H7 (cell line): ENCODE results near the gene STAC3. TPM values are rescaled to one million over a fixed set of nuclear protein-coding genes. Genes with fewer than 3 reads are reported as not detected.

ENCODE experiments used
- DNase-seq: peaks from one replicate; pipeline ENCODE4 v3.0.0; 2012
- H3K27me3 ChIP-seq: 2 replicates; pipeline ENCODE4 v1.6.0; 2011; ENCODE audit warnings: mild to moderate bottlenecking, low read length; ENCODE audit not compliant: control insufficient read depth, insufficient read depth
- H3K36me3 ChIP-seq: replicated peaks from 2 replicates; pipeline ENCODE4 v1.5.1; 2011; ENCODE audit warnings: low read length; ENCODE audit not compliant: control insufficient read depth, insufficient read depth
- H3K4me3 ChIP-seq: 2 replicates; pipeline ENCODE4 v1.5.1; 2011; ENCODE audit warnings: low read depth, mild to moderate bottlenecking, control low read depth, low read length, moderate library complexity; ENCODE audit not compliant: insufficient read depth
- total RNA-seq: library from RNA; depleted of rRNA; stranded (reverse); fragments of >200 nt; shearing (Covaris generic); gene quantifications from 2 replicates; pipeline ENCODE4 v1.2.3, GENCODE V29; 2014

The STAC3 gene
- total RNA-seq, 1 experiment from 2014 or later = 0.90 TPM

GRCh38 chr12:57207731-57208630 is 43.0 kb downstream of the STAC3 start:
- H3K27me3 ChIP-seq = no peaks in the 10 kb centered on the region
- peaks cover 52% of the 10 kb centered on the region for H3K36me3 ChIP-seq
- H3K4me3 ChIP-seq = no peak overlapping the region
- no peak for DNase-seq

- H3K36me3 ChIP-seq = peaks cover 56% of the 10 kb centered on the region
- DNase-seq = no peak
- no peak overlapping the region for H3K4me3 ChIP-seq
- no peaks in the 10 kb centered on the region for H3K27me3 ChIP-seq
Measured at GRCh38 chr12:57205931-57206330, 45.1 kb downstream of the STAC3 start.

- no peak for DNase-seq
- no peaks in the 10 kb centered on the region for H3K27me3 ChIP-seq
- H3K36me3 ChIP-seq = peaks cover 53% of the 10 kb centered on the region
- H3K4me3 ChIP-seq = no peak overlapping the region
Measured at GRCh38 chr12:57205186-57205585, 45.8 kb downstream of the STAC3 start.

- Histone ChIP-seq H3K27me3 (no peaks in the 10 kb centered on the region), H3K4me3 (no peak overlapping the region), H3K36me3 (peaks cover 55% of the 10 kb centered on the region)
- no peak for DNase-seq
Measured at GRCh38 chr12:57204454-57204853, 46.5 kb downstream of the STAC3 start.

GRCh38 chr12:57203791-57204190 is 47.2 kb downstream of the STAC3 start:
- DNase-seq = no peak
- Histone ChIP-seq H3K36me3 (peaks cover 55% of the 10 kb centered on the region), H3K27me3 (no peaks in the 10 kb centered on the region), H3K4me3 (no peak overlapping the region)

- DNase-seq = no peak
- H3K27me3 ChIP-seq = no peaks in the 10 kb centered on the region
- peaks cover 58% of the 10 kb centered on the region for H3K36me3 ChIP-seq
- no peak overlapping the region for H3K4me3 ChIP-seq
Measured at GRCh38 chr12:57203201-57203600, 47.8 kb downstream of the STAC3 start.

- H3K36me3 ChIP-seq = peaks cover 65% of the 10 kb centered on the region
- H3K27me3 ChIP-seq = no peaks in the 10 kb centered on the region
- no peak for DNase-seq
- no peak overlapping the region for H3K4me3 ChIP-seq
Measured at GRCh38 chr12:57202321-57202720, 48.7 kb downstream of the STAC3 start.

GRCh38 chr12:57201631-57202030 is 49.4 kb downstream of the STAC3 start:
- no peaks in the 10 kb centered on the region for H3K27me3 ChIP-seq
- no peak for DNase-seq
- H3K36me3 ChIP-seq = peaks cover 72% of the 10 kb centered on the region
- H3K4me3 ChIP-seq = no peak overlapping the region

GRCh38 chr12:57201219-57201618 is 49.8 kb downstream of the STAC3 start:
- DNase-seq = no peak
- no peak overlapping the region for H3K4me3 ChIP-seq
- peaks cover 72% of the 10 kb centered on the region for H3K36me3 ChIP-seq
- H3K27me3 ChIP-seq = no peaks in the 10 kb centered on the region

GRCh38 chr12:57200497-57200896 is 50.5 kb downstream of the STAC3 start:
- no peak for DNase-seq
- H3K4me3 ChIP-seq = no peak overlapping the region
- H3K27me3 ChIP-seq = no peaks in the 10 kb centered on the region
- H3K36me3 ChIP-seq = peaks cover 72% of the 10 kb centered on the region

GRCh38 chr12:57199191-57199590 is 51.8 kb downstream of the STAC3 start:
- DNase-seq = no peak
- H3K27me3 ChIP-seq = no peaks in the 10 kb centered on the region
- peaks cover 72% of the 10 kb centered on the region for H3K36me3 ChIP-seq
- H3K4me3 ChIP-seq = no peak overlapping the region

GRCh38 chr12:57198329-57198728 is 52.7 kb downstream of the STAC3 start:
- no peak overlapping the region for H3K4me3 ChIP-seq
- no peak for DNase-seq
- H3K27me3 ChIP-seq = no peaks in the 10 kb centered on the region
- peaks cover 73% of the 10 kb centered on the region for H3K36me3 ChIP-seq

- no peak overlapping the region for H3K4me3 ChIP-seq
- H3K36me3 ChIP-seq = peaks cover 75% of the 10 kb centered on the region
- no peak for DNase-seq
- H3K27me3 ChIP-seq = no peaks in the 10 kb centered on the region
Measured at GRCh38 chr12:57196956-57197355, 54.0 kb downstream of the STAC3 start.

GRCh38 chr12:57196439-57196838 is 54.5 kb downstream of the STAC3 start:
- Histone ChIP-seq H3K36me3 (peaks cover 80% of the 10 kb centered on the region), H3K4me3 (no peak overlapping the region), H3K27me3 (no peaks in the 10 kb centered on the region)
- no peak for DNase-seq

GRCh38 chr12:57195611-57196371 is 55.2 kb downstream of the STAC3 start:
- Histone ChIP-seq H3K36me3 (peaks cover 80% of the 10 kb centered on the region), H3K27me3 (no peaks in the 10 kb centered on the region), H3K4me3 (no peak overlapping the region)
- no peak for DNase-seq
